Measurements from ENCODE around the gene COL20A1. TPM values are rescaled to one million over a fixed set of nuclear protein-coding genes. Genes with fewer than 3 reads are reported as not detected.

COL20A1 gene
- total RNA-seq, 3 donors from 2014 or later, result not detected

- no peak overlapping the region for H3K27ac ChIP-seq
- no peak for DNase-seq (ENCODE audit: low spot score in 2 of 2)
- H3K27me3 ChIP-seq, result peaks cover 12 to 73% of the 10 kb centered on the region in 2 donors
- H3K4me1 ChIP-seq, result no peaks in the 10 kb centered on the region
- intact Hi-C loops (cut with DNase I; ENCODE audit: low total_unique reads), result no loop called here
- no peaks in the 10 kb centered on the region for H3K36me3 ChIP-seq
- H3K9me3 ChIP-seq, result no peaks in the 10 kb centered on the region
- H3K4me3 ChIP-seq, result no peak overlapping the region
- TF ChIP-seq, protein P1, sequence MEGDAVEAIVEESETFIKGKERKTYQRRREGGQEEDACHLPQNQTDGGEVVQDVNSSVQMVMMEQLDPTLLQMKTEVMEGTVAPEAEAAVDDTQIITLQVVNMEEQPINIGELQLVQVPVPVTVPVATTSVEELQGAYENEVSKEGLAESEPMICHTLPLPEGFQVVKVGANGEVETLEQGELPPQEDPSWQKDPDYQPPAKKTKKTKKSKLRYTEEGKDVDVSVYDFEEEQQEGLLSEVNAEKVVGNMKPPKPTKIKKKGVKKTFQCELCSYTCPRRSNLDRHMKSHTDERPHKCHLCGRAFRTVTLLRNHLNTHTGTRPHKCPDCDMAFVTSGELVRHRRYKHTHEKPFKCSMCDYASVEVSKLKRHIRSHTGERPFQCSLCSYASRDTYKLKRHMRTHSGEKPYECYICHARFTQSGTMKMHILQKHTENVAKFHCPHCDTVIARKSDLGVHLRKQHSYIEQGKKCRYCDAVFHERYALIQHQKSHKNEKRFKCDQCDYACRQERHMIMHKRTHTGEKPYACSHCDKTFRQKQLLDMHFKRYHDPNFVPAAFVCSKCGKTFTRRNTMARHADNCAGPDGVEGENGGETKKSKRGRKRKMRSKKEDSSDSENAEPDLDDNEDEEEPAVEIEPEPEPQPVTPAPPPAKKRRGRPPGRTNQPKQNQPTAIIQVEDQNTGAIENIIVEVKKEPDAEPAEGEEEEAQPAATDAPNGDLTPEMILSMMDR (IDR thresholded peaks at IDR 0.05), result no peak
- TF ChIP-seq POLR2AphosphoS5 (IDR thresholded peaks at IDR 0.05) (no peak), POLR2A (IDR thresholded peaks at IDR 0.05) (no peak)
These were observed 64.2 kb downstream of the COL20A1 start for GRCh38 chr20:63356931-63357879.

- Histone ChIP-seq H3K4me1 (no peaks in the 10 kb centered on the region), H3K36me3 (no peaks in the 10 kb centered on the region), H3K9me3 (no peaks in the 10 kb centered on the region), H3K4me3 (no peak overlapping the region), H3K27ac (no peak overlapping the region), H3K27me3 (peaks cover 12 to 77% of the 10 kb centered on the region in 2 donors)
- TF ChIP-seq, protein P1 (IDR thresholded peaks at IDR 0.05), result no peak
- no peak for TF ChIP-seq POLR2AphosphoS5 (IDR thresholded peaks at IDR 0.05)
- no peak for TF ChIP-seq POLR2A (IDR thresholded peaks at IDR 0.05)
- intact Hi-C loops (cut with DNase I; ENCODE audit: low total_unique reads), result no loop called here
- DNase-seq (ENCODE audit: low spot score in 2 of 2), result no peak
These were observed 65.2 kb downstream of the COL20A1 start for GRCh38 chr20:63357921-63358905.

DNA sequence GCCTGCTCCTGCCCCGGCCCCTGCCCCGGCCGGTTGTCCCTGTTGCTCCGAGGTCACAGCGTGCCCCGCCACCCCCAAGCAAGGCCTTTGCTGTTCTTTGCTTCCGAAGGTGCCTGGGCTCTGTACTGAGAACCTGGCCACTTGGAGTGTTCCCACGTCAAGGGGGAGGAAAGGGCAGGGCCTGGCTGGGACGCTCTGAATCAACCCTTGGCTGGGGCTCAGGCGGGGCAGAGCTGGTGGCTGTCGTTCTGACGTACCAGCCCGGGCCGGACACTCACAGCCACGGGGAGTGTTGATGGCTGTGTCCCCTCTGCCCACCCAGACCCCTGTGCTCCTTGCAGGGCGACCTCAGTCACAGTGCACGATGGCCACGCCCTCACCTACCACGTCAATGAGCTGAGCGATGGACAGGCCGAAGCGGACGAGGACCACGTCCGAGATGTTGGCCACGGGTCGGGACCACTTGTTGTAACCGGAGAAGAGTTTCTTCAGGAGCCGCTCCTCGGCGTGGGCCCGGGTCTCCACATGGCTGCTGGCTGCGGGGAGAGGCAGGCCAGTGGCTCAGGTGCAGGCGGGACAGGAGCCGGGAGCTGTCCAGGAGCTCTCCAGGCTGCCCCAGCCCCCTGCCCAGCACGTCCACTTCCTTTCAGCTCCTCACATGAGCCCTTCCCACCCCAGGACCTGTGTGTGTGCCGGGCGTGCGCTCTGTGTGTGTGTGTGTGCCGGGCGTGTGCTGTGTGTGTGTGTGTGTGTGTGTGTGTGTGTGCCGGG lies 66.4 kb downstream of the COL20A1 start:
- intact Hi-C loops (cut with DNase I; ENCODE audit: low total_unique reads), result no loop called here
- H3K27ac ChIP-seq, result no peak overlapping the region
- TF ChIP-seq POLR2AphosphoS5 (IDR thresholded peaks at IDR 0.05) (no peak), POLR2A (IDR thresholded peaks at IDR 0.05) (no peak)
- TF ChIP-seq, protein P1 (IDR thresholded peaks at IDR 0.05), result no peak
- DNase-seq (ENCODE audit: low spot score in 2 of 2), result no peak
- H3K4me1 ChIP-seq, result no peaks in the 10 kb centered on the region
- H3K27me3 ChIP-seq, result peaks cover 12 to 88% of the 10 kb centered on the region in 2 donors
- H3K9me3 ChIP-seq, result no peaks in the 10 kb centered on the region
- no peak overlapping the region for H3K4me3 ChIP-seq
- no peaks in the 10 kb centered on the region for H3K36me3 ChIP-seq

GRCh38 chr20:63359937-63360849 lies 67.2 kb downstream of the COL20A1 start:
- no peak for DNase-seq (ENCODE audit: low spot score in 2 of 2)
- Histone ChIP-seq H3K4me1 (no peaks in the 10 kb centered on the region), H3K9me3 (no peaks in the 10 kb centered on the region), H3K4me3 (peak overlapping the region in 1 of 3 donors; percentile 33), H3K27me3 (peaks cover 12 to 87% of the 10 kb centered on the region in 2 donors), H3K27ac (no peak overlapping the region), H3K36me3 (no peaks in the 10 kb centered on the region)
- no peak for TF ChIP-seq POLR2AphosphoS5 (IDR thresholded peaks at IDR 0.05)
- TF ChIP-seq POLR2A (IDR thresholded peaks at IDR 0.05), result no peak
- TF ChIP-seq, protein P1 (IDR thresholded peaks at IDR 0.05), result no peak
- intact Hi-C loops (cut with DNase I; ENCODE audit: low total_unique reads), result no loop called here
